Hepatocyte (in vitro differentiated cells): ENCODE measurements around the gene ENOX1.

Experiments used
- EZH2 ChIP-seq: fragments of 200-600 bp; sonication (generic); IDR thresholded peaks from 2 replicates; pipeline ENCODE4 v1.6.1; 2016; ENCODE audit warnings: antibody characterized with exemption, mild to moderate bottlenecking, borderline replicate concordance
- EZH2phosphoT487 ChIP-seq: fragments of 200-600 bp; sonication (generic); IDR thresholded peaks from one replicate; pipeline ENCODE4 v1.6.1; 2018; ENCODE audit warnings: antibody characterized with exemption, mild to moderate bottlenecking, low read depth, moderate library complexity; ENCODE audit not compliant: unreplicated experiment, severe bottlenecking
- TF ChIP-seq, protein P1 (sequence below): fragments of 200-600 bp; sonication (generic); IDR thresholded peaks from 2 replicates; pipeline ENCODE4 v1.5.1; 2016; ENCODE audit warnings: antibody characterized with exemption, mild to moderate bottlenecking; ENCODE audit not compliant: poor library complexity

- TF ChIP-seq, protein P1, sequence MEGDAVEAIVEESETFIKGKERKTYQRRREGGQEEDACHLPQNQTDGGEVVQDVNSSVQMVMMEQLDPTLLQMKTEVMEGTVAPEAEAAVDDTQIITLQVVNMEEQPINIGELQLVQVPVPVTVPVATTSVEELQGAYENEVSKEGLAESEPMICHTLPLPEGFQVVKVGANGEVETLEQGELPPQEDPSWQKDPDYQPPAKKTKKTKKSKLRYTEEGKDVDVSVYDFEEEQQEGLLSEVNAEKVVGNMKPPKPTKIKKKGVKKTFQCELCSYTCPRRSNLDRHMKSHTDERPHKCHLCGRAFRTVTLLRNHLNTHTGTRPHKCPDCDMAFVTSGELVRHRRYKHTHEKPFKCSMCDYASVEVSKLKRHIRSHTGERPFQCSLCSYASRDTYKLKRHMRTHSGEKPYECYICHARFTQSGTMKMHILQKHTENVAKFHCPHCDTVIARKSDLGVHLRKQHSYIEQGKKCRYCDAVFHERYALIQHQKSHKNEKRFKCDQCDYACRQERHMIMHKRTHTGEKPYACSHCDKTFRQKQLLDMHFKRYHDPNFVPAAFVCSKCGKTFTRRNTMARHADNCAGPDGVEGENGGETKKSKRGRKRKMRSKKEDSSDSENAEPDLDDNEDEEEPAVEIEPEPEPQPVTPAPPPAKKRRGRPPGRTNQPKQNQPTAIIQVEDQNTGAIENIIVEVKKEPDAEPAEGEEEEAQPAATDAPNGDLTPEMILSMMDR = no peak
- TF ChIP-seq EZH2phosphoT487 (no peak), EZH2 (no peak)
These were observed 353.1 kb downstream of the ENOX1 start for GRCh38 chr13:43433691-43434141.
